Kidney (tissue), 14 donors: ENCODE data around the gene ING5. TPM values are rescaled to one million over a fixed set of nuclear protein-coding genes. Genes with fewer than 3 reads are reported as not detected.
A peak's percentile ranks its signal among the peaks of the same experiment; 100 is the strongest.

ENCODE experiments used
- DNase-seq, 5 donors: peaks; one replicate each; pipeline ENCODE4 v3.0.0-alpha.2; 2013 to 2020
- FAIRE-seq: peaks from 2 replicates; lab custom pipeline; 2012; peaks lifted over from hg19 to GRCh38; lab: Jason Lieb, UNC
- H3K27ac ChIP-seq, 2 donors: one replicate each; pipeline ENCODE4 v1.7.0; 2013; ENCODE audit warnings: low read depth in 2 of 2, low read length in 2 of 2, inconsistent platforms in 1 of 2
- H3K27me3 ChIP-seq: one replicate; pipeline ENCODE4 v1.7.1; 2013; ENCODE audit warnings: low read length, inconsistent platforms; ENCODE audit not compliant: control insufficient read depth, insufficient read depth
- H3K36me3 ChIP-seq, 3 donors: one replicate each; pipeline versions ENCODE4 v1.7.0 to v1.7.1; 2013; ENCODE audit warnings: low read length in 3 of 3, control low read depth in 1 of 3, inconsistent platforms in 1 of 3; ENCODE audit not compliant: insufficient read depth in 3 of 3, control insufficient read depth in 2 of 3
- H3K4me1 ChIP-seq, 3 donors: one replicate each; pipeline versions ENCODE4 v1.7.0 to v1.7.1; 2013; ENCODE audit warnings: low read length in 3 of 3, inconsistent platforms in 1 of 3, low read depth in 1 of 3; ENCODE audit not compliant: control insufficient read depth in 2 of 3, insufficient read depth in 2 of 3
- H3K4me3 ChIP-seq, 3 donors: one replicate each; pipeline versions ENCODE4 v1.7.0 to v1.8.1; 2013; ENCODE audit warnings: low read length in 3 of 3, control low read depth in 1 of 3, inconsistent platforms in 1 of 3
- H3K9ac ChIP-seq, 3 donors: one replicate each; pipeline versions ENCODE4 v1.7.0 to v1.7.1; 2013; ENCODE audit warnings: low read length in 3 of 3, control low read depth in 1 of 3, inconsistent platforms in 1 of 3
- H3K9me3 ChIP-seq, 3 donors: one replicate each; pipeline versions ENCODE4 v1.7.0 to v1.7.1; 2013; ENCODE audit warnings: low read length in 3 of 3, control low read depth in 1 of 3, inconsistent platforms in 1 of 3; ENCODE audit not compliant: control insufficient read depth in 2 of 3, insufficient read depth in 1 of 3
- CTCF ChIP-seq: IDR thresholded peaks from 3 replicates; pipeline ENCODE4 v1.5.1; 2012; ENCODE audit warnings: mild to moderate bottlenecking, moderate library complexity, borderline replicate concordance; ENCODE audit not compliant: insufficient read depth; ENCODE audit errors: extremely low read depth
- intact Hi-C: fragments of 100-400 bp; cut with DNase I; formaldehyde crosslinking; loops from one replicate; pipeline ENCODE4 v1.11.1; 2022
- polyA plus RNA-seq: library from polyadenylated mRNA; stranded (reverse); fragments of 350-450 nt; fragmentation: Illumina TruSeq; extraction: RNeasy Lipid Tissue Mini Kit (QIAGEN cat#74804); gene quantifications from one replicate; pipeline ENCODE4 v1.2.3, GENCODE V29; 2014; ENCODE audit warnings: low read depth, low replicate concordance; ENCODE audit not compliant: insufficient read depth
- total RNA-seq: library from RNA; stranded (reverse); fragmentation: NEBNext Ultra II Directional; extraction: Animal tissue kit (Norgen Biotek cat#: 25700); gene quantifications from one replicate; pipeline ENCODE4 v1.2.1, GENCODE V29; 2021
- donor health status: control.
- donor health status: control.
- donor health status: control.
- donor health status: control.
- donor health status: control.
- donor health status: DM: yes; HTN: yes; CAD: no.
- donor health status: Normal renal cell carcinoma (clear cell type).

ING5 gene
- total and polyA plus RNA-seq, 2 donors from 2014 or later, result 27.3 to 37.7 TPM

- H3K4me1 ChIP-seq, result peaks cover 0 to 5% (median 0%) of the 10 kb centered on the region in 3 donors
- H3K27ac ChIP-seq, result peak within 1 kb of the TSS; percentile 93 to 95
- H3K36me3 ChIP-seq, result peaks cover 0 to 2% (median 0%) of the 10 kb centered on the region in 3 donors
- H3K27me3 ChIP-seq, result no peaks in the 10 kb centered on the region
- no peak for TF ChIP-seq CTCF
- peak within 1 kb of the TSS; percentile 50 to 75 (median 68) for H3K4me3 ChIP-seq
- DNase-seq (peak; percentile 89 to 98 (median 93)), FAIRE-seq (no peak)
- no peaks in the 10 kb centered on the region for H3K9me3 ChIP-seq
- intact Hi-C loops, result loop anchor here (10.0 kb wide), 1 partner anchor 140 kb away; no protein-coding TSS in a partner anchor
- H3K9ac ChIP-seq, result peak within 1 kb of the TSS; percentile 8 to 67 (median 32)
Measured at GRCh38 chr2:241734467-241735208, 32.8 kb downstream of the ING5 start, which contains the start of gene D2HGDH. Gene D2HGDH, plus strand, starts transcription at chr2:241734630. Its CDS starts 595 bp downstream, at chr2:241735225.

- Histone ChIP-seq H3K4me3 (peak overlapping the region in 1 of 3 donors; percentile 29), H3K27me3 (no peaks in the 10 kb centered on the region), H3K27ac (peak overlapping the region in 1 of 2 donors; percentile 95), H3K4me1 (peaks cover 0 to 5% (median 0%) of the 10 kb centered on the region in 3 donors), H3K9me3 (no peaks in the 10 kb centered on the region), H3K9ac (no peak overlapping the region), H3K36me3 (peaks cover 0 to 2% (median 0%) of the 10 kb centered on the region in 3 donors)
- DNase-seq, result peak in 1 of 5 donors; percentile 25
- TF ChIP-seq CTCF, result no peak
- intact Hi-C loops, result loop anchor here (10.0 kb wide), 1 partner anchor 139 kb away; no protein-coding TSS in a partner anchor
- FAIRE-seq, result no peak
Measured at GRCh38 chr2:241736111-241736510, 34.3 kb downstream of the ING5 start.

GRCh38 chr2:241738040-241738686 lies 36.3 kb downstream of the ING5 start:
- Histone ChIP-seq H3K4me1 (peaks cover 0 to 5% (median 0%) of the 10 kb centered on the region in 3 donors), H3K4me3 (no peak overlapping the region), H3K27ac (no peak overlapping the region), H3K9ac (no peak overlapping the region), H3K36me3 (peaks cover 0 to 2% (median 0%) of the 10 kb centered on the region in 3 donors), H3K27me3 (no peaks in the 10 kb centered on the region), H3K9me3 (no peaks in the 10 kb centered on the region)
- no peak for TF ChIP-seq CTCF
- DNase-seq, result no peak
- intact Hi-C loops, result loop anchor here (10.0 kb wide), 1 partner anchor 137 kb away; no protein-coding TSS in a partner anchor
- FAIRE-seq, result no peak
